ENCODE measurements around the gene TRPM3.

TRPM3 gene

GRCh38 chr9:70511858-70512257, 609.6 kb downstream of the TRPM3 start:
- no peaks in the 10 kb centered on the region for H3K4me1 ChIP-seq (ENCODE audit: control insufficient read depth, insufficient read depth, low read length, poor library complexity, severe bottlenecking)
- H3K4me3 ChIP-seq (ENCODE audit: extremely low read depth, insufficient read depth, low read length, poor library complexity, severe bottlenecking), result no peak overlapping the region
- no peaks in the 10 kb centered on the region for H3K36me3 ChIP-seq (ENCODE audit: control insufficient read depth, insufficient read depth, low read length)
- WGBS, 2 experiments (ENCODE audit: insufficient coverage in 2 of 2), result 100% methylated on average over 1 of the region's 3 CpGs
- no peak overlapping the region for H3K27ac ChIP-seq (ENCODE audit: low read depth, low read length, severe bottlenecking)
- no peaks in the 10 kb centered on the region for H3K9me3 ChIP-seq (ENCODE audit: control insufficient read depth, low read length)

- H3K4me3 ChIP-seq (ENCODE audit: extremely low read depth, insufficient read depth, low read length, poor library complexity, severe bottlenecking), result no peak overlapping the region
- no peaks in the 10 kb centered on the region for H3K9me3 ChIP-seq (ENCODE audit: control insufficient read depth, low read length)
- WGBS, 2 experiments (ENCODE audit: insufficient coverage in 2 of 2), result 85 to 90% methylated on average over 2 of the region's 3 CpGs
- H3K27ac ChIP-seq (ENCODE audit: low read depth, low read length, severe bottlenecking), result no peak overlapping the region
- H3K36me3 ChIP-seq (ENCODE audit: control insufficient read depth, insufficient read depth, low read length), result no peaks in the 10 kb centered on the region
- no peaks in the 10 kb centered on the region for H3K4me1 ChIP-seq (ENCODE audit: control insufficient read depth, insufficient read depth, low read length, poor library complexity, severe bottlenecking)
These were observed 611.2 kb downstream of the TRPM3 start for GRCh38 chr9:70510157-70510770.

GRCh38 chr9:70506159-70506558, 615.3 kb downstream of the TRPM3 start:
- Histone ChIP-seq H3K9me3 (ENCODE audit: control insufficient read depth, low read length) (no peaks in the 10 kb centered on the region), H3K4me1 (ENCODE audit: control insufficient read depth, insufficient read depth, low read length, poor library complexity, severe bottlenecking) (no peaks in the 10 kb centered on the region), H3K27ac (ENCODE audit: low read depth, low read length, severe bottlenecking) (no peak overlapping the region), H3K36me3 (ENCODE audit: control insufficient read depth, insufficient read depth, low read length) (no peaks in the 10 kb centered on the region), H3K4me3 (ENCODE audit: extremely low read depth, insufficient read depth, low read length, poor library complexity, severe bottlenecking) (no peak overlapping the region)
- 100% methylated on average over 1 of the region's 2 CpGs; no CpG with 5 or more reads in 1 of the 2 experiments for WGBS, 2 experiments (ENCODE audit: insufficient coverage in 2 of 2)

GRCh38 chr9:70504834-70505233, 616.6 kb downstream of the TRPM3 start:
- Histone ChIP-seq H3K27ac (ENCODE audit: low read depth, low read length, severe bottlenecking) (no peak overlapping the region), H3K9me3 (ENCODE audit: control insufficient read depth, low read length) (no peaks in the 10 kb centered on the region), H3K4me3 (ENCODE audit: extremely low read depth, insufficient read depth, low read length, poor library complexity, severe bottlenecking) (no peak overlapping the region), H3K4me1 (ENCODE audit: control insufficient read depth, insufficient read depth, low read length, poor library complexity, severe bottlenecking) (no peaks in the 10 kb centered on the region), H3K36me3 (ENCODE audit: control insufficient read depth, insufficient read depth, low read length) (no peaks in the 10 kb centered on the region)
- 80% methylated on average over 1 of the region's 4 CpGs; no CpG with 5 or more reads in 1 of the 2 experiments for WGBS, 2 experiments (ENCODE audit: insufficient coverage in 2 of 2)

GRCh38 chr9:70502690-70503089, 618.7 kb downstream of the TRPM3 start:
- no peaks in the 10 kb centered on the region for H3K36me3 ChIP-seq (ENCODE audit: control insufficient read depth, insufficient read depth, low read length)
- H3K27ac ChIP-seq (ENCODE audit: low read depth, low read length, severe bottlenecking), result no peak overlapping the region
- no peak overlapping the region for H3K4me3 ChIP-seq (ENCODE audit: extremely low read depth, insufficient read depth, low read length, poor library complexity, severe bottlenecking)
- no peaks in the 10 kb centered on the region for H3K4me1 ChIP-seq (ENCODE audit: control insufficient read depth, insufficient read depth, low read length, poor library complexity, severe bottlenecking)
- no CpG with 5 or more reads among the region's 1 CpG for WGBS, 2 experiments (ENCODE audit: insufficient coverage in 2 of 2)
- no peaks in the 10 kb centered on the region for H3K9me3 ChIP-seq (ENCODE audit: control insufficient read depth, low read length)

- WGBS, 2 experiments (ENCODE audit: insufficient coverage in 2 of 2), result no CpG with 5 or more reads among the region's 1 CpG
- Histone ChIP-seq H3K36me3 (ENCODE audit: control insufficient read depth, insufficient read depth, low read length) (no peaks in the 10 kb centered on the region), H3K4me3 (ENCODE audit: extremely low read depth, insufficient read depth, low read length, poor library complexity, severe bottlenecking) (no peak overlapping the region)
These were observed 620.6 kb downstream of the TRPM3 start for GRCh38 chr9:70500793-70501192.

GRCh38 chr9:70499621-70500020, 621.8 kb downstream of the TRPM3 start:
- H3K4me3 ChIP-seq (ENCODE audit: extremely low read depth, insufficient read depth, low read length, poor library complexity, severe bottlenecking), result no peak overlapping the region
- WGBS, 2 experiments (ENCODE audit: insufficient coverage in 2 of 2), result 40% methylated on average over 1 of the region's 1 CpG; no CpG with 5 or more reads in 1 of the 2 experiments
- H3K9me3 ChIP-seq (ENCODE audit: control insufficient read depth, low read length), result no peaks in the 10 kb centered on the region
- H3K27ac ChIP-seq (ENCODE audit: low read depth, low read length, severe bottlenecking), result no peak overlapping the region
- H3K4me1 ChIP-seq (ENCODE audit: control insufficient read depth, insufficient read depth, low read length, poor library complexity, severe bottlenecking), result no peaks in the 10 kb centered on the region
- no peaks in the 10 kb centered on the region for H3K36me3 ChIP-seq (ENCODE audit: control insufficient read depth, insufficient read depth, low read length)

More at GRCh38 chr9:70500793-70501192, 620.6 kb downstream of the TRPM3 start:
- Histone ChIP-seq H3K9me3 (ENCODE audit: control insufficient read depth, low read length) (no peaks in the 10 kb centered on the region), H3K4me1 (ENCODE audit: control insufficient read depth, insufficient read depth, low read length, poor library complexity, severe bottlenecking) (no peaks in the 10 kb centered on the region), H3K27ac (ENCODE audit: low read depth, low read length, severe bottlenecking) (no peak overlapping the region)

GRCh38 chr9:70498866-70499265, 622.6 kb downstream of the TRPM3 start:
- no peaks in the 10 kb centered on the region for H3K4me1 ChIP-seq (ENCODE audit: control insufficient read depth, insufficient read depth, low read length, poor library complexity, severe bottlenecking)
- H3K27ac ChIP-seq (ENCODE audit: low read depth, low read length, severe bottlenecking), result no peak overlapping the region
- 94 to 95% methylated on average over 3 of the region's 3 CpGs for WGBS, 2 experiments (ENCODE audit: insufficient coverage in 2 of 2)
- H3K4me3 ChIP-seq (ENCODE audit: extremely low read depth, insufficient read depth, low read length, poor library complexity, severe bottlenecking), result no peak overlapping the region
- no peaks in the 10 kb centered on the region for H3K9me3 ChIP-seq (ENCODE audit: control insufficient read depth, low read length)
- no peaks in the 10 kb centered on the region for H3K36me3 ChIP-seq (ENCODE audit: control insufficient read depth, insufficient read depth, low read length)

GRCh38 chr9:70496244-70496643, 625.2 kb downstream of the TRPM3 start:
- Histone ChIP-seq H3K4me3 (ENCODE audit: extremely low read depth, insufficient read depth, low read length, poor library complexity, severe bottlenecking) (no peak overlapping the region), H3K36me3 (ENCODE audit: control insufficient read depth, insufficient read depth, low read length) (no peaks in the 10 kb centered on the region), H3K4me1 (ENCODE audit: control insufficient read depth, insufficient read depth, low read length, poor library complexity, severe bottlenecking) (no peaks in the 10 kb centered on the region), H3K27ac (ENCODE audit: low read depth, low read length, severe bottlenecking) (no peak overlapping the region), H3K9me3 (ENCODE audit: control insufficient read depth, low read length) (no peaks in the 10 kb centered on the region)
- WGBS, 2 experiments (ENCODE audit: insufficient coverage in 2 of 2), result 94 to 100% methylated on average over 2 of the region's 2 CpGs

- Histone ChIP-seq H3K27ac (ENCODE audit: low read depth, low read length, severe bottlenecking) (no peak overlapping the region), H3K4me1 (ENCODE audit: control insufficient read depth, insufficient read depth, low read length, poor library complexity, severe bottlenecking) (no peaks in the 10 kb centered on the region), H3K4me3 (ENCODE audit: extremely low read depth, insufficient read depth, low read length, poor library complexity, severe bottlenecking) (no peak overlapping the region), H3K36me3 (ENCODE audit: control insufficient read depth, insufficient read depth, low read length) (no peaks in the 10 kb centered on the region), H3K9me3 (ENCODE audit: control insufficient read depth, low read length) (no peaks in the 10 kb centered on the region)
- WGBS, 2 experiments (ENCODE audit: insufficient coverage in 2 of 2), result 84 to 92% methylated on average over 6 of the region's 6 CpGs
These were observed 625.9 kb downstream of the TRPM3 start for GRCh38 chr9:70495514-70495913.

GRCh38 chr9:70494221-70494620, 627.2 kb downstream of the TRPM3 start:
- Histone ChIP-seq H3K4me3 (ENCODE audit: extremely low read depth, insufficient read depth, low read length, poor library complexity, severe bottlenecking) (no peak overlapping the region), H3K9me3 (ENCODE audit: control insufficient read depth, low read length) (no peaks in the 10 kb centered on the region), H3K27ac (ENCODE audit: low read depth, low read length, severe bottlenecking) (no peak overlapping the region), H3K4me1 (ENCODE audit: control insufficient read depth, insufficient read depth, low read length, poor library complexity, severe bottlenecking) (no peaks in the 10 kb centered on the region), H3K36me3 (ENCODE audit: control insufficient read depth, insufficient read depth, low read length) (no peaks in the 10 kb centered on the region)
- WGBS, 2 experiments (ENCODE audit: insufficient coverage in 2 of 2), result 80 to 82% methylated on average over 5 of the region's 5 CpGs
